Fibroblast of villous mesenchyme (primary cell): Measurements from ENCODE around the gene MSMB. TPM values are rescaled to one million over a fixed set of nuclear protein-coding genes. Genes with fewer than 3 reads are reported as not detected.

Source experiments
- DNase-seq: peaks from one replicate; pipeline ENCODE4 v3.0.0-alpha.2; 2010; ENCODE audit warnings: low read depth
- H3K4me3 ChIP-seq: 2 replicates; pipeline ENCODE4 v1.5.1; 2011; ENCODE audit warnings: low read depth, mild to moderate bottlenecking, low read length
- total RNA-seq: library from RNA; depleted of rRNA; stranded (reverse); fragments of >200 nt; gene quantifications from 2 replicates; pipeline ENCODE4 v1.2.3, GENCODE V29; 2012
- TF ChIP-seq, protein P1 (sequence below): IDR thresholded peaks from 2 replicates; pipeline ENCODE4 v1.5.1; 2012; ENCODE audit warnings: low read depth, mild to moderate bottlenecking, low read length; ENCODE audit not compliant: insufficient read depth

The MSMB gene
- total RNA-seq, 1 donor = not detected

DNA sequence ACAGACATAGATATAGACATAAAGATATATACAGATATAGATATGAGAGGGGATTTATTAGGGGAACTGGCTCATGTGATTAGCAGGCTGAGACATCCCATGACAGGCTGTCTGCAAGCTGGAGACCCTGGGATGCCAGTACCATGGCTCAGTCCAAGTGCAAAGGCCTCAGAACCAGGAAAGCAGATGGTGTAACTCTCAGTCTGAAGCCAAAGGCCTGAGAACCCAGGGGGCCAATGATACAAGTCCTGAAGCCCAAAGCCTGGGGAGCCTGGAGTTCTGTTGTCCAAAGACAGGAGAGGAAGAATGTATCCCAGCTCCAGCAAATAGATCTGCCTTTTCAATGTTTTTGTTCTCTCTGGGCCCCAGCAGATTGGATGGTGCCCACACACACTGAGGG, 21.1 kb downstream of the MSMB start:
- TF ChIP-seq, protein P1, sequence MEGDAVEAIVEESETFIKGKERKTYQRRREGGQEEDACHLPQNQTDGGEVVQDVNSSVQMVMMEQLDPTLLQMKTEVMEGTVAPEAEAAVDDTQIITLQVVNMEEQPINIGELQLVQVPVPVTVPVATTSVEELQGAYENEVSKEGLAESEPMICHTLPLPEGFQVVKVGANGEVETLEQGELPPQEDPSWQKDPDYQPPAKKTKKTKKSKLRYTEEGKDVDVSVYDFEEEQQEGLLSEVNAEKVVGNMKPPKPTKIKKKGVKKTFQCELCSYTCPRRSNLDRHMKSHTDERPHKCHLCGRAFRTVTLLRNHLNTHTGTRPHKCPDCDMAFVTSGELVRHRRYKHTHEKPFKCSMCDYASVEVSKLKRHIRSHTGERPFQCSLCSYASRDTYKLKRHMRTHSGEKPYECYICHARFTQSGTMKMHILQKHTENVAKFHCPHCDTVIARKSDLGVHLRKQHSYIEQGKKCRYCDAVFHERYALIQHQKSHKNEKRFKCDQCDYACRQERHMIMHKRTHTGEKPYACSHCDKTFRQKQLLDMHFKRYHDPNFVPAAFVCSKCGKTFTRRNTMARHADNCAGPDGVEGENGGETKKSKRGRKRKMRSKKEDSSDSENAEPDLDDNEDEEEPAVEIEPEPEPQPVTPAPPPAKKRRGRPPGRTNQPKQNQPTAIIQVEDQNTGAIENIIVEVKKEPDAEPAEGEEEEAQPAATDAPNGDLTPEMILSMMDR = no peak
- DNase-seq = no peak
- H3K4me3 ChIP-seq = no peak overlapping the region

DNA sequence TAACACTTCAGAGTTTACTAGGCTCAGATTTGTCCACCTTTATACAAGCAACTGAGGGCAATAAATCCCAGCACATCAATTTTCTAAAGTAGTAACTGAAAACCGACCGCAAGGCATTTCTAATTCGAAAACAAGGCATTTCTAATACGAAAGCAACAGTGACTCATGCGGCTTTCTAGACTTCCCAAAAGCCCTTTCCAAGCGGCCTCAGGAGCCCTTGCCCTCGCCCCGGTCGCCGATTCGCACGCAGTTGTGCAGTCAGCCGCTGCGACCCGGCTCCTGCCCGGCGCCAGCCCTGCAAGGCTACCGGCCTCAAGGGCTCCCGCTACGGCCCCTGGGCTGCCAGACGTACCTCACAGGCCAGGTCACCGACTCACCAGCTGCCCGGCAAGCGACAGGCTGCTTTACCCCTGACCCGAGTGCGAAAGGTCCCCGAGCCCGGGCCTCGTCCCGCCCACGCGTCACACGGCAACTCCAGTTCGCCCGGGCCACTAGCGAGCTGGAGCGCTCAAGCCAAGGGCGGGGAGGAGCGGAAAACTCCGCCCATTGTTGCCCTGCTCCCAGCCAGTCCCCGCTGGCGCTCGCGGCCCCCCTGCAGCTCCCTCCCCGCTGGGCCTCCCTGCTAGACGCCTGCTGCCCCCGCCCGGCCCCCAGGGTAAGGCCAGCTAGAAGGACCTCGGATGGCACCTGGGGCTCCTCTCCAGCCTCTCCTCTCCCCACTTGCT, 22.9 kb downstream of the MSMB start:
- peak overlapping the region; percentile 73 for H3K4me3 ChIP-seq
- TF ChIP-seq, protein P1 = peak; percentile 32
- DNase-seq = peak; percentile 97

DNA sequence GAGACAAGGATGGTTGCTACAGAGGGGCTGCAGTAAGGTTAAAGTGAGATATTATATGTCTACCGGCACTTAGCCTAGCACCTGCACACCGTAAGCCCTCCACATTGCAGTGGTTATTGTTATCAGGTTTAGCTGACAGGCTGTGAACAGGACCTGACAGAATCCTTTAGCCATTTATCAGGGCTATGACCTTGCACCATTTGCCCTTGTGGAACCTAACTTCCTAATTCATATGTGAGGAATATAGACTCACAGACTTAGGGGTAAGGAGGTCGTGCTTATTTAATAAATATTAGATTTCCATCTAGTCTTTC, 25.8 kb downstream of the MSMB start:
- no peak for DNase-seq
- no peak overlapping the region for H3K4me3 ChIP-seq
- TF ChIP-seq, protein P1 = no peak

DNA sequence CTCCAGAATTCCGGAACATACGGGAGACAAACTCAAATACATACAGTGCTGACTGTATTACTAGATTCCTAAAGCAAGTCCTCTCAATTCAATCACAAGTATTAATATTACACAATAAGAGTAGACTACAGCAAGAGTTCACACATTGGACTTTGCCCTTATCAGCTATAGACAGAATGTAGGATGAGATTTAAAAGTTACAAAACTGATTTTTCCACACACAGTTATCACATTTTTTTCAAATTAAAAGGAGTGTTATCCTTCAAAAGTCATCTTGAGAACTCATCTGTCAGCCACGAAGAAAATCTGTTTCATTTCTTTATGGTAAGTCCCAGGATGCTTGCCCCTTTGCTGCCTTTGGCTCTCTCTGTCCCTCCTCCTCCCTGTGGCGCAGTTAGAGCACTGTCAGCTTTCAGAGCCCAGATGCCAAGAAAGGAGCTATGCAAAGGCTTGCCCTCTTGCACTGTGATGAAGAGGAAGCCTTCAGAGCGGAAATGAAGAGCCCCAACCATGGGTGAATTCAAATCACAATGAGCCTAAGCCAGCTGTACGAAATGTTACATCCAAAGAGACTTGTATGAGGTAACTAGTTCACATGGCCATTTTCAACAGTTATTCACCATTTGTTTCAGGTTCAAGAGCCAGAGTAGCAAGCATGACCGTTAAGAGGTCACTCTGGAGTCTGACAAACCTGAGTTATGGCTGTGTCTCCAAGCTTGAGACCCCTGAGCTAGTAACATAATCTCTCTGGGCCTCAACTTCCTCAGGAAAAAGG, 26.3 kb downstream of the MSMB start:
- no peak for DNase-seq
- no peak overlapping the region for H3K4me3 ChIP-seq
- TF ChIP-seq, protein P1 = no peak

DNA sequence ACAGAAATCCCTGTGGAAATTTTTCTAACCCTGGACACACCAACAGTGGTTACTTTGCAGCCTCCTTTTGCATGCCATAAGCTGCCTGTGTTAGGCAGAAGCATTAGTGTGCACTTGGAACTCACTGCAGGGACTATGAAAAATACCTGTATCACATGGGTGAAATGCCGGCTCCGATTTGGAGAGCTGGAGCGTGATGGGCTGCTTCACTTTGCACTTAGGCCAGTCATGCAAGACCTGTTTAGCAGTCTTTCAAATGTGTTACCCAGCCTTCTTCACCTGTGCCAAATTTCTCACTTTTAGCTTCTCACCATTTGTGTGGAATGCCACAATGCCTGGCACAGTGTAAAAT, 26.9 kb downstream of the MSMB start:
- no peak overlapping the region for H3K4me3 ChIP-seq
- no peak for DNase-seq
- TF ChIP-seq, protein P1 = no peak

DNA sequence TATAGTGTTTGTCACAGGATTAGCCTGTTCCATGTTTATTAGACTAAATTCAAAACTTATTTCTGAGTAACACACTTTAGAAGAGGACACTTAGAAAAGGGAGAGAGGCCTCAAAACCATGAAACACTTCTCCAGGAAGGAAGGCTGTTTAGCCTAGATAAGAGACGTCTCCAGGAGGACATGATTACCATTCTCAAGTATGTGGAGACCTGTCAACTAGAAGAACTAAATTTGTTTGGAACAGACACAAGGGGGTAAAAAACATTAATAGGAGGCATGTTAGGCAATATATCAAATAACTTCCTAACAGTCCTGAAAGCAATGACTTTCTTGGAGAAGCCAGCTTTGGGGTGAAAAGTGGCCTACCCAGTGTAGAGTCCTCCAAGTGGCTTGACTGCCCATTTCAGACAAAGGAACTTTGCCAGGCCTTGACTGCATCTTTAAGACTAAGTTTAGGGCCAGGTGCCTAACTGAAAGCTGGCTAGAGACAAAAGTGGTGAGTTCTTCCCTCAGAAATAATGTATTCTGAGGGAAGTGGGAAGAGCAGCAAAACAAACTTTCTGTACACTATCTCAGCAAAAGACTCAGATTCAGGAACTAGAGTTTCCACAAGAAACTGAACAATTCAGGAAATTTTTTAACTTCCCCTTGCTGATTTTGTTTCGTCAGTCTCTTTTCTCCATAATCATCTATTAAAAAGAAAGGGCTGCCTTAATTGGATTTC, 27.5 kb downstream of the MSMB start:
- DNase-seq = no peak
- TF ChIP-seq, protein P1 = no peak
- no peak overlapping the region for H3K4me3 ChIP-seq
